SK-N-MC (cell line): ENCODE data around the gene VAV3.
"Not testable (repeated sequence)": the region's sequence is repeated elsewhere in the genome, so short reads cannot be mapped to it uniquely, and the experiment has no call there.

ENCODE experiments used
- EZH2 ChIP-seq: fragments of 200-600 bp; sonication (generic); IDR thresholded peaks from one replicate; pipeline ENCODE4 v1.6.1; 2017; ENCODE audit warnings: antibody characterized with exemption
- POLR2AphosphoS5 ChIP-seq: IDR thresholded peaks from 2 replicates; pipeline ENCODE4 v1.6.1; 2012; ENCODE audit warnings: mild to moderate bottlenecking, low read depth, low read length, borderline replicate concordance

- not testable (repeated sequence) for TF ChIP-seq POLR2AphosphoS5, EZH2
Observed at GRCh38 chr1:107700651-107701050, 264.3 kb downstream of the VAV3 start.
